Gastroesophageal sphincter (tissue), 4 donors: ENCODE results near the gene RB1. TPM values are rescaled to one million over a fixed set of nuclear protein-coding genes. Genes with fewer than 3 reads are reported as not detected.
A peak's percentile ranks its signal among the peaks of the same experiment; 100 is the strongest.

Source experiments
- ATAC-seq: fragments of 150-250 bp; one replicate; pipeline ENCODE4 v1.9.1; 2016; ENCODE audit warnings: mild to moderate bottlenecking, moderate library complexity
- H3K27ac ChIP-seq, 4 donors: fragments of 200-600 bp; sonication (generic) in 3 of 4; 1 replicate in 3 of 4; 2 replicates in 1 of 4; pipeline ENCODE4 v1.5.1; 2016 to 2019
- H3K27me3 ChIP-seq: fragments of 200-600 bp; sonication (generic); one replicate; pipeline ENCODE4 v1.5.1; 2019
- H3K36me3 ChIP-seq, 2 donors: fragments of 200-600 bp; sonication (generic); one replicate each; pipeline ENCODE4 v1.5.1; 2019; ENCODE audit warnings: control low read depth in 1 of 2
- H3K4me1 ChIP-seq, 3 donors: fragments of 200-600 bp; sonication (generic); 1 replicate in 2 of 3; 2 replicates in 1 of 3; pipeline ENCODE4 v1.5.1; 2016 to 2019; ENCODE audit warnings: control low read depth in 2 of 3
- H3K4me3 ChIP-seq, 2 donors: fragments of 200-600 bp; sonication (generic); one replicate each; pipeline ENCODE4 v1.5.1; 2019; ENCODE audit warnings: mild to moderate bottlenecking in 1 of 2, moderate library complexity in 1 of 2
- H3K9me3 ChIP-seq, 3 donors: fragments of 200-600 bp; sonication (generic); one replicate each; pipeline ENCODE4 v1.5.1; 2017 to 2019; ENCODE audit warnings: control low read depth in 2 of 3
- EP300 ChIP-seq: sonication (generic); formaldehyde crosslinking; IDR thresholded peaks from one replicate; pipeline ENCODE4 v1.6.1; 2017; ENCODE audit warnings: antibody characterized with exemption, mild to moderate bottlenecking
- POLR2A ChIP-seq, 2 donors: fragments of 450-650 bp; IDR thresholded peaks; one replicate each; pipeline ENCODE4 v1.6.1; 2017; ENCODE audit warnings: antibody characterized with exemption in 2 of 2, mild to moderate bottlenecking in 2 of 2, moderate library complexity in 1 of 2
- POLR2AphosphoS5 ChIP-seq: sonication (generic); formaldehyde crosslinking; IDR thresholded peaks from one replicate; pipeline ENCODE4 v1.6.1; 2017; ENCODE audit warnings: antibody characterized with exemption
- WGBS, 2 donors: methylation state at CpG; one replicate each; pipeline ENCODE4 v1.1.5; 2018; ENCODE audit warnings: low coverage in 1 of 2; 5-methylcytosine and 5-hydroxymethylcytosine counted together
- total RNA-seq, 4 donors: library from RNA; depleted of rRNA; stranded (reverse); fragments of >200 nt; gene quantifications; one replicate each; pipeline ENCODE4 v1.1.0, GENCODE V29; 2016
- TF ChIP-seq, protein P1 (sequence below), 4 experiments: fragments of 200-600 bp in 2 of 4; fragments of 450-650 bp in 2 of 4; sonication (generic) in 1 of 4; IDR thresholded peaks; one replicate each; pipeline ENCODE4 v1.5.1; 2017 to 2019; ENCODE audit warnings: antibody characterized with exemption in 4 of 4, mild to moderate bottlenecking in 2 of 4, moderate library complexity in 2 of 4

The RB1 gene
- total RNA-seq, 4 donors from 2014 or later: 26.5 to 37.2 (median 29.4) TPM

DNA sequence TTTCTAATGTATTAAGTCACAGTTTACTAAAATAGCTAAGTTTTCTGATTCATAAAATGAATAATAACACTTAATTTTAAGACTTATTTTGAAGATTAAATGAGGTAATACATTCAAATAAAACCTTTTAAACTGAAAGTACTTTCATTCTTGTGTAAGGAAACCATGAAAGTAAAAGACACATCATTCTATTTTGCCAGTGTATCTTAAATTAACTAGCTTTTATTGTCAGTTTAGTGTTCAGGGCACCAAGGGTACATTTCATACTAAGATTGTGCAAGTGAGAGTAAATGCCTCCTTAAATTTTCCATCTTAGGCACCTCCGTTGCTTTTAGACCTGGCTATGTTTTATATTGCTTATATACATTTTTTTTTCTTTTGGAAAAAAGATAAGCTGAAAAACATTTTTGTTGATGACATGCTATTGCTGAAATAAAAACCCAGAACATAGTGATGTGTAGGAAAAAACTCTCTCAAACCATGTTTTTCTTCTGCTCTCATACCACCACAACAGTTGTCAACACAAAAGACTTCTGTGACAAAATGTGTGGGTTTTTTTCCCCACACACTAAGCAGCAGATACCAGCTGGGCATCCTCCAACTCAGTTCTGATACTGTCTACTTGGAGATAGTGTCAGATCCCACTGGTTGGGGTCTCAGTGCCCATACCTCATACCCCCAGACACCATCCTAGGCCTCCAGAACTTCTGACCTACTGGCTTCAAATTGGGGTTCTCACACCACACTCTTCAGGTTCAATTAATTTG, 140.1 kb downstream of the RB1 start:
- TF ChIP-seq, protein P1, sequence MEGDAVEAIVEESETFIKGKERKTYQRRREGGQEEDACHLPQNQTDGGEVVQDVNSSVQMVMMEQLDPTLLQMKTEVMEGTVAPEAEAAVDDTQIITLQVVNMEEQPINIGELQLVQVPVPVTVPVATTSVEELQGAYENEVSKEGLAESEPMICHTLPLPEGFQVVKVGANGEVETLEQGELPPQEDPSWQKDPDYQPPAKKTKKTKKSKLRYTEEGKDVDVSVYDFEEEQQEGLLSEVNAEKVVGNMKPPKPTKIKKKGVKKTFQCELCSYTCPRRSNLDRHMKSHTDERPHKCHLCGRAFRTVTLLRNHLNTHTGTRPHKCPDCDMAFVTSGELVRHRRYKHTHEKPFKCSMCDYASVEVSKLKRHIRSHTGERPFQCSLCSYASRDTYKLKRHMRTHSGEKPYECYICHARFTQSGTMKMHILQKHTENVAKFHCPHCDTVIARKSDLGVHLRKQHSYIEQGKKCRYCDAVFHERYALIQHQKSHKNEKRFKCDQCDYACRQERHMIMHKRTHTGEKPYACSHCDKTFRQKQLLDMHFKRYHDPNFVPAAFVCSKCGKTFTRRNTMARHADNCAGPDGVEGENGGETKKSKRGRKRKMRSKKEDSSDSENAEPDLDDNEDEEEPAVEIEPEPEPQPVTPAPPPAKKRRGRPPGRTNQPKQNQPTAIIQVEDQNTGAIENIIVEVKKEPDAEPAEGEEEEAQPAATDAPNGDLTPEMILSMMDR (IDR thresholded peaks at IDR 0.05): no peak
- no peak for TF ChIP-seq POLR2AphosphoS5
- no peak for TF ChIP-seq POLR2A (IDR thresholded peaks at IDR 0.05)
- no peak for TF ChIP-seq EP300
- H3K27ac ChIP-seq: no peak overlapping the region
- H3K4me3 ChIP-seq: no peak overlapping the region
- no peaks in the 10 kb centered on the region for H3K36me3 ChIP-seq
- H3K4me1 ChIP-seq: no peaks in the 10 kb centered on the region
- H3K9me3 ChIP-seq: no peaks in the 10 kb centered on the region
- no peaks in the 10 kb centered on the region for H3K27me3 ChIP-seq
- WGBS, 2 donors: 38 to 67% methylated on average over 1 of the region's 1 CpG
- no peak for ATAC-seq

GRCh38 chr13:48446464-48446863, 142.9 kb downstream of the RB1 start:
- no peak for ATAC-seq
- Histone ChIP-seq H3K27me3 (no peaks in the 10 kb centered on the region), H3K4me1 (no peaks in the 10 kb centered on the region), H3K27ac (peak overlapping the region in 1 of 4 donors; percentile 40), H3K4me3 (no peak overlapping the region), H3K9me3 (peaks cover 0 to 16% (median 0%) of the 10 kb centered on the region in 3 donors), H3K36me3 (no peaks in the 10 kb centered on the region)
- WGBS, 2 donors: 100% methylated on average over 1 of the region's 1 CpG; no CpG with 5 or more reads in 1 of the 2 donors
- TF ChIP-seq, protein P1 (IDR thresholded peaks at IDR 0.05): no peak
- TF ChIP-seq POLR2AphosphoS5: no peak

- 75 to 88% methylated on average over 3 of the region's 3 CpGs for WGBS, 2 donors
- peaks cover 0 to 6% of the 10 kb centered on the region in 2 donors for H3K36me3 ChIP-seq
- H3K4me3 ChIP-seq: no peak overlapping the region
- H3K27me3 ChIP-seq: no peaks in the 10 kb centered on the region
- TF ChIP-seq POLR2A (IDR thresholded peaks at IDR 0.05) (no peak), POLR2AphosphoS5 (no peak), EP300 (no peak)
- TF ChIP-seq, protein P1 (IDR thresholded peaks at IDR 0.05): no peak
- ATAC-seq: no peak
- H3K9me3 ChIP-seq: peaks cover 0 to 16% (median 0%) of the 10 kb centered on the region in 3 donors
- H3K27ac ChIP-seq: no peak overlapping the region
- no peaks in the 10 kb centered on the region for H3K4me1 ChIP-seq
Observed at GRCh38 chr13:48448285-48448958, 144.9 kb downstream of the RB1 start.

DNA sequence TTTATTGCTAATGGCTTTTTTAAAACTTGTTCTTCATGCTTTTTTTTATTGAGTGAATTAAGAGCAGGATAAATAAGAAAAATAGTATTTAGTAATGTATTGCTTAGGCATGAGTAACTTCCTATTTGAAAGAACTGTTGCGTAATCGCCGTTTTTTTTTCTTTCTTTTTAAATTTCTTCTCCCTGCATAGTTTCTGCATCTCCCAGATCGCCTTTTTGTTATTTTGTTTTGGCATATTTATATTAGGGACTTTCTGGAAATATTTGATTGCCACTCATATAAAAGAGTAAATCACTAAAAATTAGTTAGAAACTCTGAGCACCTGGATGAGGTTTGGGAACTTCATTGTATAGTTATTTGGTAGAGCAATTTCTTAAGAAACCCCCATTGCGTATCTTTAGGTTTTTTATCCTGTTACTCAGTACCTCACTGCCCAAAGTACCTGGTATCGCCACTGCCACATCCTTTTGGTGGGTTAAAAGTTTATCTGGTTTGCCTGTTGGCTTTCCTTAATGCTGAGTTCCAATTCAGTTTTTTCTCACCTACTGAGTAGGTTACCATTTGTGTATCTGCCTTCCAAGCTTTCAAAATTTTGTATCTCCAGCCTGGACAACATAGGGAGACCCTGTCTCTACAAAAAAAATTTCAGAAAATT, 145.5 kb downstream of the RB1 start:
- Histone ChIP-seq H3K36me3 (peaks cover 0 to 13% of the 10 kb centered on the region in 2 donors), H3K27me3 (no peaks in the 10 kb centered on the region), H3K9me3 (peaks cover 0 to 16% (median 0%) of the 10 kb centered on the region in 3 donors), H3K4me3 (no peak overlapping the region), H3K27ac (no peak overlapping the region), H3K4me1 (no peaks in the 10 kb centered on the region)
- TF ChIP-seq POLR2A (IDR thresholded peaks at IDR 0.05) (no peak), EP300 (no peak), POLR2AphosphoS5 (no peak)
- TF ChIP-seq, protein P1 (IDR thresholded peaks at IDR 0.05): no peak
- WGBS, 2 donors: 59% methylated on average over 6 of the region's 6 CpGs
- no peak for ATAC-seq
